ENCODE data around the gene NUBPL.

DNA sequence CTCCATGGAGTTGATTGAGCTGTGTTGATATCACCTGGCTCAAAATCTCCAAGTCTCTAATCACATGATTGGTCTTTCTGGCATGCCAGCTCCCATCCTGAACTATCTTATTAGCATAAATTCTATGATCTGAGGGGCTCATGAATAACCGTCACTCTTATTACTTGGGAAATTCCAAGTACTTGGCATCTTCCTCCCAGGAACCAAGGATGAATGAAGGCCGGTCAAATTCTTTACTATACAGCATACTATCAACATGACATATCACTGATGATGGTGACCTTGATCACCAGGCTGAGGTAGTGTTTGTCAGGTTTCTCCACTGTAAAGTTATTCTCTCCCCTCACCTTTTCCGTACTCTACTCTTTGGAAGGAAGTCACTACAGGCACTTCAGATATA is 16.4 kb upstream of the NUBPL start:
- TF ChIP-seq EGR1 (IDR thresholded peaks at IDR 0.05) (no peak), FOXM1 (IDR thresholded peaks at IDR 0.05; ENCODE audit: borderline replicate concordance, low read depth) (no peak), CREB1 (IDR thresholded peaks at IDR 0.05; ENCODE audit: low read depth) (no peak), RAD21 (IDR thresholded peaks at IDR 0.05; ENCODE audit: low read depth) (no peak), EP300 (IDR thresholded peaks at IDR 0.05; ENCODE audit: borderline replicate concordance) (no peak), TEAD4 (IDR thresholded peaks at IDR 0.05) (no peak), YY1 (IDR thresholded peaks at IDR 0.05; ENCODE audit: low read depth) (no peak), TAF1 (IDR thresholded peaks at IDR 0.05; ENCODE audit: low read depth) (no peak), CEBPB (IDR thresholded peaks at IDR 0.05) (no peak), ZBTB7A (IDR thresholded peaks at IDR 0.05; ENCODE audit: low read depth) (no peak), USF1 (IDR thresholded peaks at IDR 0.05) (no peak)
- TF ChIP-seq, protein P1, sequence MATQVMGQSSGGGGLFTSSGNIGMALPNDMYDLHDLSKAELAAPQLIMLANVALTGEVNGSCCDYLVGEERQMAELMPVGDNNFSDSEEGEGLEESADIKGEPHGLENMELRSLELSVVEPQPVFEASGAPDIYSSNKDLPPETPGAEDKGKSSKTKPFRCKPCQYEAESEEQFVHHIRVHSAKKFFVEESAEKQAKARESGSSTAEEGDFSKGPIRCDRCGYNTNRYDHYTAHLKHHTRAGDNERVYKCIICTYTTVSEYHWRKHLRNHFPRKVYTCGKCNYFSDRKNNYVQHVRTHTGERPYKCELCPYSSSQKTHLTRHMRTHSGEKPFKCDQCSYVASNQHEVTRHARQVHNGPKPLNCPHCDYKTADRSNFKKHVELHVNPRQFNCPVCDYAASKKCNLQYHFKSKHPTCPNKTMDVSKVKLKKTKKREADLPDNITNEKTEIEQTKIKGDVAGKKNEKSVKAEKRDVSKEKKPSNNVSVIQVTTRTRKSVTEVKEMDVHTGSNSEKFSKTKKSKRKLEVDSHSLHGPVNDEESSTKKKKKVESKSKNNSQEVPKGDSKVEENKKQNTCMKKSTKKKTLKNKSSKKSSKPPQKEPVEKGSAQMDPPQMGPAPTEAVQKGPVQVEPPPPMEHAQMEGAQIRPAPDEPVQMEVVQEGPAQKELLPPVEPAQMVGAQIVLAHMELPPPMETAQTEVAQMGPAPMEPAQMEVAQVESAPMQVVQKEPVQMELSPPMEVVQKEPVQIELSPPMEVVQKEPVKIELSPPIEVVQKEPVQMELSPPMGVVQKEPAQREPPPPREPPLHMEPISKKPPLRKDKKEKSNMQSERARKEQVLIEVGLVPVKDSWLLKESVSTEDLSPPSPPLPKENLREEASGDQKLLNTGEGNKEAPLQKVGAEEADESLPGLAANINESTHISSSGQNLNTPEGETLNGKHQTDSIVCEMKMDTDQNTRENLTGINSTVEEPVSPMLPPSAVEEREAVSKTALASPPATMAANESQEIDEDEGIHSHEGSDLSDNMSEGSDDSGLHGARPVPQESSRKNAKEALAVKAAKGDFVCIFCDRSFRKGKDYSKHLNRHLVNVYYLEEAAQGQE (IDR thresholded peaks at IDR 0.05; ENCODE audit: low read depth), result no peak
- TF ChIP-seq, protein P2, sequence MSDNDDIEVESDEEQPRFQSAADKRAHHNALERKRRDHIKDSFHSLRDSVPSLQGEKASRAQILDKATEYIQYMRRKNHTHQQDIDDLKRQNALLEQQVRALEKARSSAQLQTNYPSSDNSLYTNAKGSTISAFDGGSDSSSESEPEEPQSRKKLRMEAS (IDR thresholded peaks at IDR 0.05), result no peak
